GM13977 (cell line): ENCODE measurements around the gene EMILIN3.

Source experiments
- DNase-seq: peaks from one replicate; pipeline ENCODE4 v3.0.0; 2012; ENCODE audit warnings: low spot score
- in situ Hi-C: fragments of 300-500 bp; cut with MboI; formaldehyde crosslinking; loops from one replicate; pipeline ENCODE4 v1.12.0; 2022; ENCODE audit warnings: low sequenced_read_pairs, low pct_unique_long_range_greater_than_20kb, mixed read lengths, inconsistent platforms; ENCODE audit not compliant: unreplicated experiment
- TF ChIP-seq, protein P1 (sequence below): IDR thresholded peaks from 2 replicates; pipeline ENCODE4 v1.5.1; 2012; ENCODE audit warnings: mild to moderate bottlenecking, control low read depth; ENCODE audit not compliant: insufficient read depth; ENCODE audit errors: extremely low read depth, missing control alignments

The EMILIN3 gene

DNA sequence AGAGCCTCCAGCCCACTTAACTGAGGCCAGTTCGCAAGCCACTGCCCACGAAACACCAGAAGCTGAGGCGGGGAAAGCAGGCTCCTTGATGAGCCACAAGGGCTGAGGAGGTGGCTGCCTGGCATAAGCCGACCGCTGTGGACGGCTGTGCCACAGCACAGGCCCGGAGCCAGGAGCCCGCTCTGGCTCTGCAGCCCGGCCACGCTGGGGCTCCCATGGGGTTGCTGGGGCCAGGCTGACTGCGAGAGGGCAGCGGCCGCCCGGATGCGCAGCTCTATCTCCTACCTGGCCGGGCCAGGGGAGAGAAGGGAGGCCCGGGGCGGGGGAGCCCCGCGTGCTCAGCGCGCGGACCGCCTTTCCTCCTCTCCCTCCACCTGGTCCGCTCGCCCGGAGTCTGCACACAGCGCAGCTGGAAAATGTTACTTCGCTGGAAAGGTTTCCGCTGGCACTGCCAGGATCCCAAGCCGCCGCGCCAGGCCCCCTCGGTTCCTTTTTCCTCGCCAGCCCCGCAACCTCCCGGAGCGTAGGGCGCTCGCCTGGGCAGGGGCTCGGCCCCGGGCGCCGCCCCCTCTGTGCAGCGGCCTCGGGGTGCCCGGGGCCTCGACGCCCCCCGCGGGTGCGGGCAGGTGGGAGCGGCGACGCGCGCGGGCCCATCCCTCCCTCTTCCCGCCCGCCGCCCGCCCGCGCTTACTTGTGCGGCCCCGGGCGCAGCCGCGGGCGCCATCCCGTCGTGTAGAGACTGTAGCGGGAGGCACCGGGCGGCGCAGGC is 657 bp downstream of the EMILIN3 start:
- TF ChIP-seq, protein P1, sequence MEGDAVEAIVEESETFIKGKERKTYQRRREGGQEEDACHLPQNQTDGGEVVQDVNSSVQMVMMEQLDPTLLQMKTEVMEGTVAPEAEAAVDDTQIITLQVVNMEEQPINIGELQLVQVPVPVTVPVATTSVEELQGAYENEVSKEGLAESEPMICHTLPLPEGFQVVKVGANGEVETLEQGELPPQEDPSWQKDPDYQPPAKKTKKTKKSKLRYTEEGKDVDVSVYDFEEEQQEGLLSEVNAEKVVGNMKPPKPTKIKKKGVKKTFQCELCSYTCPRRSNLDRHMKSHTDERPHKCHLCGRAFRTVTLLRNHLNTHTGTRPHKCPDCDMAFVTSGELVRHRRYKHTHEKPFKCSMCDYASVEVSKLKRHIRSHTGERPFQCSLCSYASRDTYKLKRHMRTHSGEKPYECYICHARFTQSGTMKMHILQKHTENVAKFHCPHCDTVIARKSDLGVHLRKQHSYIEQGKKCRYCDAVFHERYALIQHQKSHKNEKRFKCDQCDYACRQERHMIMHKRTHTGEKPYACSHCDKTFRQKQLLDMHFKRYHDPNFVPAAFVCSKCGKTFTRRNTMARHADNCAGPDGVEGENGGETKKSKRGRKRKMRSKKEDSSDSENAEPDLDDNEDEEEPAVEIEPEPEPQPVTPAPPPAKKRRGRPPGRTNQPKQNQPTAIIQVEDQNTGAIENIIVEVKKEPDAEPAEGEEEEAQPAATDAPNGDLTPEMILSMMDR = no peak
- no peak for DNase-seq
- in situ Hi-C loops = no loop called here

DNA sequence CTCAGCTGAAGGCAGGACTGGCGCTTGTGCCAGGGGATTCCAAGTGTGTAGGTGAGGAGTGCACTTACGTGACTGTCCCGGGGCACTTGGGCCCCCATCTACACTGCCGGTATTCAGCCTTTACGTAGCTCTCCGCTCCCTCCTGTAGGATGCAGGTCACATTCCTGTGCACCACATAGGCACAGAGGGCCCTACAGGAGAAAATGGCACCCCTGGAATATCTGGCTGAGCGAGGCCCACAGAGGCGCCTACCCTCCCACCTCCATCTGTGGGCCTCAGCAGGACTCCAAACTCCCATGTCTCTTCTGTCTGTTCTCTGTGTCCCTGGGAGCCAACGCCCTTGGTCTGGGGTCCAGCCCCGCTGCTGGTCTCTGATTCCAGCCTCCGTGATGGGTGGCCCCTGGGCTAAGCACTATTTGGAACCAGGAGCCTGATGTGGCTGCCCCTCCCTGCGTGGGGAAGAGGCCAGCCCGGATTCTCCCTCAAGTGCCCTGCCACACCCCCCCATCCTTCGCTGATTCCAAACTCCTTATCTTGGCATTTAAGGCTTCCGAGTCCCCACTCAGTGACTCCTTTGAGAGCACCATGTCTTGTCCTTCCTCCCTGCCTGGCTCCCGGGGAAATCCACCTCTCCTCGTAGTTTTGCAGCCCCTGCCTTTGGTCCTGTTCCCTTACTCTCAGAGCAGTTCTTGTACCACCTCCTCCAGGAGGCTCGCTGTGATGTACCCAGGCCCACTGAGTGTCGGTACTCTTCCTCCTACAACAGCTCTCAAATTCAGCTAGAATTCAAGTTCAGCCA is 1.5 kb downstream of the EMILIN3 start:
- in situ Hi-C loops = no loop called here
- TF ChIP-seq, protein P1 = no peak
- no peak for DNase-seq

DNA sequence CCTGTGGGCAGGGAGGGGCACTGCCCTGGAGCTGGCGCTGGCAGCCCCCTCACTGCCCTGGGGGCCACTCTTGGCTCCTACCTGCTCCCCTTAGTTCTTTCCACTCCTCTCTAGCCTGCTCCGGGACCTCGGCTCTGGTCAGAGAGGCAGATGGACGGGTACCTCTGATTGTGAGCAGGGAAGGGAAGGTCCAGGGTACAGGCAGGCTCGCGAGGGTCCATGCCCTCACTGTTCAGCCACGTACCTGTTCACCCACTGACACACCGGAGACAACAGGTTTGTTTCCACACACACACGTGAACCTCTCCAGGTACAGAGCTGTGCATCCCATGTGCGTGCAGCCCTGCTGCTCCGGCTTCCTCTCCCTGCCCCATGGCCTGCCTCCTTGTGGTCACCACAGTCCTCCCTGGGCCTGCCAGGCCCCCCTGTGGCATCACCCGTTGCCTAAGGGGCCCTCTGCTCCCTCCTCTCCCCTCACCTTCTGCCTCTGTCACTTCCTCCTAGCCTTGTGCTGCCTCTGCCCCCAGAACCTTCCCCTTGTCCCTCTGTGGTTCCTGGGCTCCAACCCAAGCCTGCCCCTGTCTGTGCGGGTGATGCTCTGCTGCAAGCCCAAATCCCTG is 2.3 kb downstream of the EMILIN3 start:
- TF ChIP-seq, protein P1 = no peak
- in situ Hi-C loops = no loop called here
- DNase-seq = no peak

DNA sequence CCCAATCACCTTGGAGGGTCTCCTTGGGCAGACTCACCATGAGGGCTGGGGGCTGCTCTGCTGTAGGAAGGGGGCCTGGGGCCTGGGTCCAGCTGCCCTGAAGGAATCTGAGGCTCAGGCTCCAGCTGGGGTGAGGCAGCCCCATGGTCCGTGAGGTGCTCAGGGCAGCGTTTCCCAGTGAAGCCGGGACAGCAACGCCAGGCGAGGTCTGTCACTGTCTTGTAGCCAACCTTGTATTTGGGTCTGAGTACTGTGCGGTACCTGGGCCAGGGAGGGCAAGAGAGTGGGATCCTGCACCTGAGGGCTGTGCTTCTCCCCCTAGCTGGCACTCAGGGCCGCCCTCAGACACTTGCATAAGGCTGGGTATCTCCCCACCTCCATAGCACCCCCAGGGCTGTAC is 3.0 kb downstream of the EMILIN3 start:
- DNase-seq = no peak
- TF ChIP-seq, protein P1 = no peak
- in situ Hi-C loops = no loop called here

DNA sequence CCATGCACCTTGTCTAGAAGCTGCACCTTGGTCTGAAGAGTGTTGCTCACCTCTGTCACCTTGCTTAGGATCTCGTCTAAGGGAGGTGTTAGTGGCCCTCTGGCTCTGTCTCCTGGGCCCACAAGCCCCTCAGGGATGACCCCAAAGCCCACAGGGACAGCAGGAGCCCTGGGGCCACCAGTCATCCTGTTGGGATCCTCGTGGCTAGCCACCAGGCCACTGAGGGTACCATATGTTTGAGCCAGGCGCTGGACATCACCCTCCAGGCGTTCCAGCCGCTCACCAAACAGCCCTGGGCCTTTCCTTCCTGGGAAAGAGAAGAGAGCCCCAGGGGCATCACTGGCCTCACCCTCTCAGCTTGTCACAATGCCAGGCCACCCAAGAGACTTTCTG is 3.9 kb downstream of the EMILIN3 start:
- TF ChIP-seq, protein P1 = no peak
- no peak for DNase-seq
- in situ Hi-C loops = no loop called here
